Heart left ventricle (tissue), 16 donors: ENCODE results near the gene CEP170B. TPM values are rescaled to one million over a fixed set of nuclear protein-coding genes. Genes with fewer than 3 reads are reported as not detected.

ENCODE experiments used
- ATAC-seq, 4 donors: fragments of 200-7000 bp; cut with Tn5 transposase; one replicate each; pipeline ENCODE4 v1.9.1; 2020 to 2022; ENCODE audit warnings: moderate library complexity in 4 of 4, mild to moderate bottlenecking in 3 of 4, moderate number of reproducible peaks in 1 of 4
- DNase-seq, 5 donors: peaks; one replicate each; pipeline ENCODE4 v3.0.0-alpha.2; 2020
- H3K27ac ChIP-seq, 12 donors: fragments of 200-600 bp; sonication (generic) in 4 of 12; one replicate each; pipeline versions ENCODE4 v1.5.0 to v1.8.0; 2016 to 2022; ENCODE audit warnings: mild to moderate bottlenecking in 2 of 12
- H3K27me3 ChIP-seq, 9 donors: fragments of 200-600 bp; sonication (generic) in 2 of 9; one replicate each; pipeline versions ENCODE4 v1.5.1 to v1.8.0; 2016 to 2022; ENCODE audit warnings: mild to moderate bottlenecking in 3 of 9
- H3K36me3 ChIP-seq, 9 donors: fragments of 200-600 bp; sonication (generic) in 2 of 9; one replicate each; pipeline versions ENCODE4 v1.5.0 to v1.8.0; 2018 to 2022; ENCODE audit warnings: mild to moderate bottlenecking in 2 of 9
- H3K4me1 ChIP-seq, 12 donors: fragments of 200-600 bp; sonication (generic) in 4 of 12; one replicate each; pipeline versions ENCODE4 v1.5.0 to v1.8.0; 2016 to 2022; ENCODE audit warnings: mild to moderate bottlenecking in 3 of 12
- H3K4me3 ChIP-seq, 12 donors: fragments of 200-600 bp; sonication (generic) in 4 of 12; one replicate each; pipeline versions ENCODE4 v1.5.0 to v1.8.0; 2017 to 2022; ENCODE audit warnings: mild to moderate bottlenecking in 9 of 12, moderate library complexity in 4 of 12
- H3K9me3 ChIP-seq, 12 donors: fragments of 200-600 bp; sonication (generic) in 4 of 12; one replicate each; pipeline versions ENCODE4 v1.5.0 to v1.8.0; 2016 to 2022; ENCODE audit warnings: mild to moderate bottlenecking in 1 of 12
- POLR2A ChIP-seq, 2 donors: fragments of 450-650 bp; IDR thresholded peaks; one replicate each; pipeline ENCODE4 v1.6.1; 2017; ENCODE audit warnings: antibody characterized with exemption in 2 of 2, mild to moderate bottlenecking in 2 of 2, moderate library complexity in 2 of 2
- WGBS, 4 donors: extraction: QIAGEN DNeasy Blood & Tissue Kit in 2 of 4; methylation state at CpG; one replicate each; pipeline versions ENCODE4 v1.1.5 to v1.1.7; 2013 to 2018; 5-methylcytosine and 5-hydroxymethylcytosine counted together
- intact Hi-C, 10 donors: fragments of 100-400 bp; cut with DNase I; formaldehyde crosslinking; loops; one replicate each; pipeline versions ENCODE4 v1.11.1 to v1.14.2; 2022
- polyA plus RNA-seq, 2 donors: library from polyadenylated mRNA; stranded (reverse); fragments of 200-250 nt; gene quantifications; one replicate each; pipeline ENCODE4 v1.2.3, GENCODE V29; 2013
- total RNA-seq, 9 donors: library from RNA; depleted of rRNA in 2 of 9; stranded (reverse); fragments of >200 nt in 2 of 9; fragmentation: NEBNext Ultra II Directional in 3 of 9; extraction: Animal tissue kit (Norgen Biotek cat#: 25700) in 3 of 9; gene quantifications; one replicate each; pipeline versions ENCODE4 v1.1.0 to v1.2.4, GENCODE V29; 2016 to 2023
- TF ChIP-seq, protein P1 (sequence below), 12 donors: fragments of 200-600 bp; sonication (generic) in 4 of 12; IDR thresholded peaks; one replicate each; pipeline versions ENCODE4 v1.5.0 to v1.8.0; 2018 to 2022; ENCODE audit warnings: antibody characterized with exemption in 12 of 12, mild to moderate bottlenecking in 5 of 12
- donor health status: ischemic (EF 13 %, LVEDD 7.1; RV severe dilation, severe dysfunction).
- donor health status: healthy with polysubstance abuse.
- donor health status: DM: no; HTN: yes; CAD: no.
- donor health status: DM: no; HTN: no; CAD: no.
- donor health status: ischemic (EF 25% LVEDD 6.9; RV normal size, moderate dysfunction).
- donor health status: ischemic (EF 25% LVEDD 5.7; RV mildly dilated, moderate dysfunction).
- donor health status: healthy.
- donor health status: DM: yes; HTN: yes; CAD: no.
- donor health status: ischemic (EF 35%, LVEDD 5.7; RV mildly dilated, moderate dysfunction).
- donor health status: nonischemic (EF 11% LVEDD 7.7; RV severe dilation, severe dysfunction).
- donor health status: DM: yes; HTN: yes; CAD: no.
- donor health status: PGD.
- donor health status: ischemic (EF 29% LVEDD 5.4; RV normal size, mild dysfunction).
- donor health status: nonischemic (EF 23%, LVEDD 6.1; RV moderate dilation, normal function).

CEP170B gene
- total and polyA plus RNA-seq, 11 donors, result 7.5 to 21.9 (median 12.5) TPM

DNA sequence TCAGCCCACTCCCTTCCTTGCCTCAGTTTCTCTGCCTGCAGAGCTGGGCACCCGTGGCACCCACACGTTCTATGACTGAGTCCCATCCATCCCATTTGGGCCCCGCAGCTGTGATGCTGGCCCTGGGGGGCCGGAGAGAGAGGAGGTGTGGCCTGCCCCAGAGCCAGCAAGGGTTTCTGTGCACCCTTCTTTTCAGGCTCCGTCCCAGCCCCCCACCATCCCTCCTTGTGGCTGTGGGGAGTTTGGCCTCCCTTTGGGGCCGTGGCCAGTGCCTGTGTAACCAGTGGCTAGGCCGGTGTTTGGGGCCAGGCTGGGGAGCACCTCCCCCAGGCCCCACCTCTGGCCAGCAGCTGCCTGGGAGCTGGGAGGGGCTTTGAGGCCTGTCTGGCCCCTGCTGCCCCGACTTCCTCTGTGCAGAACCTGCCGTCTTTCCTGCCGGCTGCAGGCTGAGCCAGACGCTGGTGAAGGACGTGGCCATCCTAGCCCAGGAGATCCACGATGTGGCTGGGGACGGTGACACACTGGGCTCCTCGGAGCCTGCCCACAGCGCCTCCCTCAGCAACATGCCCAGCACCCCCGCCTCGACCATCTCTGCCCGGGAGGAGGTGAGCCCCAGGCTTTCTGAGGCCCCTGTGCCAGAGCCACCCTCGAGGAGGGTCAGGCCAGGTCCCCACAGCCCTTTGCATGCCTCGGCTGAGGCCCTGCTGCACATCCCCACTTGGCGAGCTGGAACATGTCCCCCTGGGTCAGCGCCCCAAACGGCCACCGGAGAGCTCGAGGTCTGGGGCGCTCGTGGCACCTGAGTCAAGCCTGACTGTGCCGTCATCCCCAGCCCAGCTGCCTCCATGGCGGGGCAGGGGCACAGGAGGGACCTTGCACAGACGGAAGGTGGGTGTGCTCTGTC, 27.7 kb downstream of the CEP170B start:
- no peaks in the 10 kb centered on the region for H3K9me3 ChIP-seq
- WGBS, 4 donors, result 77 to 80% (median 79%) methylated on average over 21 to 31 of the region's 31 CpGs
- DNase-seq, result peak in 3 of 5 donors; percentile 8 to 24 (median 17)

GRCh38 chr14:104893435-104894207, 28.6 kb downstream of the CEP170B start:
- Histone ChIP-seq H3K9me3 (no peaks in the 10 kb centered on the region), H3K4me1 (peaks cover 0 to 28% (median 12%) of the 10 kb centered on the region in 12 donors), H3K27me3 (no peaks in the 10 kb centered on the region), H3K4me3 (no peak overlapping the region), H3K27ac (no peak overlapping the region), H3K36me3 (peaks cover 0 to 7% (median 0%) of the 10 kb centered on the region in 9 donors)
- DNase-seq (peak in 3 of 5 donors; percentile 18 to 55 (median 21)), ATAC-seq (no peak)
- TF ChIP-seq, protein P1, sequence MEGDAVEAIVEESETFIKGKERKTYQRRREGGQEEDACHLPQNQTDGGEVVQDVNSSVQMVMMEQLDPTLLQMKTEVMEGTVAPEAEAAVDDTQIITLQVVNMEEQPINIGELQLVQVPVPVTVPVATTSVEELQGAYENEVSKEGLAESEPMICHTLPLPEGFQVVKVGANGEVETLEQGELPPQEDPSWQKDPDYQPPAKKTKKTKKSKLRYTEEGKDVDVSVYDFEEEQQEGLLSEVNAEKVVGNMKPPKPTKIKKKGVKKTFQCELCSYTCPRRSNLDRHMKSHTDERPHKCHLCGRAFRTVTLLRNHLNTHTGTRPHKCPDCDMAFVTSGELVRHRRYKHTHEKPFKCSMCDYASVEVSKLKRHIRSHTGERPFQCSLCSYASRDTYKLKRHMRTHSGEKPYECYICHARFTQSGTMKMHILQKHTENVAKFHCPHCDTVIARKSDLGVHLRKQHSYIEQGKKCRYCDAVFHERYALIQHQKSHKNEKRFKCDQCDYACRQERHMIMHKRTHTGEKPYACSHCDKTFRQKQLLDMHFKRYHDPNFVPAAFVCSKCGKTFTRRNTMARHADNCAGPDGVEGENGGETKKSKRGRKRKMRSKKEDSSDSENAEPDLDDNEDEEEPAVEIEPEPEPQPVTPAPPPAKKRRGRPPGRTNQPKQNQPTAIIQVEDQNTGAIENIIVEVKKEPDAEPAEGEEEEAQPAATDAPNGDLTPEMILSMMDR (IDR thresholded peaks at IDR 0.05), result no peak
- no peak for TF ChIP-seq POLR2A (IDR thresholded peaks at IDR 0.05)
- 89 to 92% (median 90%) methylated on average over 15 to 39 of the region's 39 CpGs for WGBS, 4 donors
- intact Hi-C loops, result loop anchor here in 3 of 10 donors (1.0 to 10.0 kb wide), 2 partner anchors 151 to 152 kb away; no protein-coding TSS in a partner anchor

More for the DNA sequence above, 27.7 kb downstream of the CEP170B start:
- intact Hi-C loops, result loop anchor here in 2 of 10 donors (10.0 kb wide), 1 partner anchor 152 kb away; no protein-coding TSS in a partner anchor
- H3K27me3 ChIP-seq, result no peaks in the 10 kb centered on the region
- ATAC-seq, result no peak
- peaks cover 0 to 28% (median 12%) of the 10 kb centered on the region in 12 donors for H3K4me1 ChIP-seq
- TF ChIP-seq, protein P1 (IDR thresholded peaks at IDR 0.05), result no peak
- TF ChIP-seq POLR2A (IDR thresholded peaks at IDR 0.05), result no peak
- H3K27ac ChIP-seq, result no peak overlapping the region
- peaks cover 0 to 12% (median 0%) of the 10 kb centered on the region in 9 donors for H3K36me3 ChIP-seq
- no peak overlapping the region for H3K4me3 ChIP-seq

- Histone ChIP-seq H3K4me1 (peaks cover 0 to 28% (median 12%) of the 10 kb centered on the region in 12 donors), H3K4me3 (peak overlapping the region in 9 of 12 donors; percentile 4 to 40 (median 34)), H3K27me3 (no peaks in the 10 kb centered on the region), H3K36me3 (peaks cover 0 to 4% (median 0%) of the 10 kb centered on the region in 9 donors), H3K9me3 (no peaks in the 10 kb centered on the region), H3K27ac (peak overlapping the region in 2 of 12 donors; percentile 46)
- ATAC-seq (peak in 2 of 4 donors; percentile 16 to 29), DNase-seq (peak in 4 of 5 donors; percentile 14 to 55 (median 28))
- WGBS, 4 donors, result 67 to 78% (median 70%) methylated on average over 25 to 30 of the region's 30 CpGs
- no peak for TF ChIP-seq POLR2A (IDR thresholded peaks at IDR 0.05)
- intact Hi-C loops, result loop anchor here in 7 of 10 donors (1.0 to 10.0 kb wide), 4 partner anchors 148 to 153 kb away; no protein-coding TSS in a partner anchor
Measured at GRCh38 chr14:104894331-104895206, 29.5 kb downstream of the CEP170B start.
